Measurements from ENCODE around the gene ANP32D. TPM values are rescaled to one million over a fixed set of nuclear protein-coding genes. Genes with fewer than 3 reads are reported as not detected.
"Not testable (repeated sequence)": the region's sequence is repeated elsewhere in the genome, so short reads cannot be mapped to it uniquely, and the experiment has no call there.

ANP32D gene
- total RNA-seq, 1 donor from 2014 or later: not detected

GRCh38 chr12:48442179-48442847 lies 30.0 kb upstream of the ANP32D start:
- no peak for TF ChIP-seq CTCF (IDR thresholded peaks at IDR 0.05; ENCODE audit: unreplicated experiment)
- peaks cover 8% of the 10 kb centered on the region for H3K36me3 Mint-ChIP-seq (ENCODE audit: low read depth, unreplicated experiment)
- no peak overlapping the region for H3K27ac Mint-ChIP-seq (ENCODE audit: unreplicated experiment)
- H3K4me3 Mint-ChIP-seq (ENCODE audit: unreplicated experiment): no peak overlapping the region
- no peak for DNase-seq (ENCODE audit: low spot score)
- H3K9me3 Mint-ChIP-seq (ENCODE audit: unreplicated experiment): no peaks in the 10 kb centered on the region
- peaks cover 2% of the 10 kb centered on the region for H3K27me3 Mint-ChIP-seq (ENCODE audit: unreplicated experiment)
- peaks cover 29% of the 10 kb centered on the region for H3K4me1 Mint-ChIP-seq (ENCODE audit: unreplicated experiment)

- DNase-seq (ENCODE audit: low spot score): no peak
- Mint-ChIP-seq H3K4me1 (ENCODE audit: unreplicated experiment) (peaks cover 31% of the 10 kb centered on the region), H3K27me3 (ENCODE audit: unreplicated experiment) (peaks cover 2% of the 10 kb centered on the region), H3K9me3 (ENCODE audit: unreplicated experiment) (peaks cover 6% of the 10 kb centered on the region), H3K36me3 (ENCODE audit: low read depth, unreplicated experiment) (peaks cover 13% of the 10 kb centered on the region), H3K27ac (ENCODE audit: unreplicated experiment) (peak overlapping the region; percentile 81), H3K4me3 (ENCODE audit: unreplicated experiment) (no peak overlapping the region)
- no peak for TF ChIP-seq CTCF (IDR thresholded peaks at IDR 0.05; ENCODE audit: unreplicated experiment)
Observed at GRCh38 chr12:48445538-48445937, 26.8 kb upstream of the ANP32D start.

- Mint-ChIP-seq H3K27ac (ENCODE audit: unreplicated experiment) (peak overlapping the region; percentile 81), H3K9me3 (ENCODE audit: unreplicated experiment) (peaks cover 6% of the 10 kb centered on the region), H3K4me3 (ENCODE audit: unreplicated experiment) (no peak overlapping the region), H3K36me3 (ENCODE audit: low read depth, unreplicated experiment) (peaks cover 13% of the 10 kb centered on the region), H3K4me1 (ENCODE audit: unreplicated experiment) (peaks cover 32% of the 10 kb centered on the region), H3K27me3 (ENCODE audit: unreplicated experiment) (peaks cover 2% of the 10 kb centered on the region)
- no peak for TF ChIP-seq CTCF (IDR thresholded peaks at IDR 0.05; ENCODE audit: unreplicated experiment)
- DNase-seq (ENCODE audit: low spot score): no peak
Observed at GRCh38 chr12:48446161-48446776, 26.1 kb upstream of the ANP32D start.

- Mint-ChIP-seq H3K4me1 (ENCODE audit: unreplicated experiment) (peaks cover 27% of the 10 kb centered on the region), H3K27ac (ENCODE audit: unreplicated experiment) (no peak overlapping the region), H3K36me3 (ENCODE audit: low read depth, unreplicated experiment) (peaks cover 13% of the 10 kb centered on the region), H3K4me3 (ENCODE audit: unreplicated experiment) (no peak overlapping the region), H3K27me3 (ENCODE audit: unreplicated experiment) (peaks cover 2% of the 10 kb centered on the region), H3K9me3 (ENCODE audit: unreplicated experiment) (peaks cover 6% of the 10 kb centered on the region)
- no peak for TF ChIP-seq CTCF (IDR thresholded peaks at IDR 0.05; ENCODE audit: unreplicated experiment)
- no peak for DNase-seq (ENCODE audit: low spot score)
Observed at GRCh38 chr12:48447755-48448154, 24.6 kb upstream of the ANP32D start.

- Mint-ChIP-seq H3K9me3 (ENCODE audit: unreplicated experiment) (peaks cover 6% of the 10 kb centered on the region), H3K4me1 (ENCODE audit: unreplicated experiment) (peaks cover 13% of the 10 kb centered on the region), H3K27ac (ENCODE audit: unreplicated experiment) (no peak overlapping the region), H3K27me3 (ENCODE audit: unreplicated experiment) (no peaks in the 10 kb centered on the region), H3K4me3 (ENCODE audit: unreplicated experiment) (no peak overlapping the region), H3K36me3 (ENCODE audit: low read depth, unreplicated experiment) (peaks cover 5% of the 10 kb centered on the region)
- no peak for DNase-seq (ENCODE audit: low spot score)
- no peak for TF ChIP-seq CTCF (IDR thresholded peaks at IDR 0.05; ENCODE audit: unreplicated experiment)
Observed at GRCh38 chr12:48451372-48451771, 21.0 kb upstream of the ANP32D start.

- H3K4me3 Mint-ChIP-seq (ENCODE audit: unreplicated experiment); H3K27me3 Mint-ChIP-seq (ENCODE audit: unreplicated experiment); H3K9me3 Mint-ChIP-seq (ENCODE audit: unreplicated experiment); DNase-seq (ENCODE audit: low spot score); H3K27ac Mint-ChIP-seq (ENCODE audit: unreplicated experiment); H3K4me1 Mint-ChIP-seq (ENCODE audit: unreplicated experiment); H3K36me3 Mint-ChIP-seq (ENCODE audit: low read depth, unreplicated experiment): not testable (repeated sequence)
Observed at GRCh38 chr12:48452961-48453360, 19.4 kb upstream of the ANP32D start.
